AG09309 (cell line): ENCODE results near the gene EIF4E3.

ENCODE experiments used
- DNase-seq: peaks from one replicate; pipeline ENCODE4 v3.0.0-alpha.2; 2010; ENCODE audit warnings: low read depth
- H3K4me3 ChIP-seq: 2 replicates; pipeline ENCODE4 v1.5.1; 2011; ENCODE audit warnings: mild to moderate bottlenecking, low read depth, low read length, moderate library complexity; ENCODE audit not compliant: control insufficient read depth
- TF ChIP-seq, protein P1 (sequence below): IDR thresholded peaks from 2 replicates; pipeline ENCODE4 v1.5.1; 2011; ENCODE audit warnings: mild to moderate bottlenecking, low read depth, low read length, inconsistent platforms; ENCODE audit not compliant: insufficient read depth, control insufficient read depth; ENCODE audit errors: missing control alignments

Gene EIF4E3

DNA sequence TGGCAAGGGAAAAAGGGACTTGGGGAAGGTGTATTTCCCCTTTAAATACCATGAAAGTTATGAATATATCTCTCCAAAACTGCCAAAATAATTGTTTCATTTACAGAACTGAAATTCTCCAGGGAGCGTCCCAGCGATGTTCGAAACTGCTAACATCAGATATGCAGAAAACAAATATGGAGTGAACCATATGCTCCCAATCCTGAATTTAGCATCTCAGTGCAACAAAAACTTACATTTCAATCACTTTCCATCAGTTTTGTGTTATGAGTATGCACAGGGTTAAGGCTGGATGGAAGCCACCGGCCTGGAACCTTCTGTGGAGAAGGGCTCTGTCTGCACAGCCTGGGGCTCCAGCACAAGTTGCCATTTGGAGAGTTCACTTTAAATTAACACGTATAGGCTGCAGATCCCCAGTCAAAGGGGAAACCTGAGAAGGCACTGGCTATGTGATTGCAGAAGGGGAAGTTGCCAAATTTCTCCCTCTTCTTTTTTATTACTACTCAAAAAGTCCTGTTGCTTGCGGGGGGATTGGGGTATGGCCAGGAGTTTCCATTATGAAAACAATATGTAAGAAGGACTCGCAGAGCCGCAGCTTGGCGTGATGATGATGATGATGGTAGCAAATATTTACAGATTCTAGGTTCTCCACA lies 84.7 kb downstream of the EIF4E3 start:
- no peak overlapping the region for H3K4me3 ChIP-seq
- no peak for DNase-seq
- TF ChIP-seq, protein P1, sequence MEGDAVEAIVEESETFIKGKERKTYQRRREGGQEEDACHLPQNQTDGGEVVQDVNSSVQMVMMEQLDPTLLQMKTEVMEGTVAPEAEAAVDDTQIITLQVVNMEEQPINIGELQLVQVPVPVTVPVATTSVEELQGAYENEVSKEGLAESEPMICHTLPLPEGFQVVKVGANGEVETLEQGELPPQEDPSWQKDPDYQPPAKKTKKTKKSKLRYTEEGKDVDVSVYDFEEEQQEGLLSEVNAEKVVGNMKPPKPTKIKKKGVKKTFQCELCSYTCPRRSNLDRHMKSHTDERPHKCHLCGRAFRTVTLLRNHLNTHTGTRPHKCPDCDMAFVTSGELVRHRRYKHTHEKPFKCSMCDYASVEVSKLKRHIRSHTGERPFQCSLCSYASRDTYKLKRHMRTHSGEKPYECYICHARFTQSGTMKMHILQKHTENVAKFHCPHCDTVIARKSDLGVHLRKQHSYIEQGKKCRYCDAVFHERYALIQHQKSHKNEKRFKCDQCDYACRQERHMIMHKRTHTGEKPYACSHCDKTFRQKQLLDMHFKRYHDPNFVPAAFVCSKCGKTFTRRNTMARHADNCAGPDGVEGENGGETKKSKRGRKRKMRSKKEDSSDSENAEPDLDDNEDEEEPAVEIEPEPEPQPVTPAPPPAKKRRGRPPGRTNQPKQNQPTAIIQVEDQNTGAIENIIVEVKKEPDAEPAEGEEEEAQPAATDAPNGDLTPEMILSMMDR: no peak

DNA sequence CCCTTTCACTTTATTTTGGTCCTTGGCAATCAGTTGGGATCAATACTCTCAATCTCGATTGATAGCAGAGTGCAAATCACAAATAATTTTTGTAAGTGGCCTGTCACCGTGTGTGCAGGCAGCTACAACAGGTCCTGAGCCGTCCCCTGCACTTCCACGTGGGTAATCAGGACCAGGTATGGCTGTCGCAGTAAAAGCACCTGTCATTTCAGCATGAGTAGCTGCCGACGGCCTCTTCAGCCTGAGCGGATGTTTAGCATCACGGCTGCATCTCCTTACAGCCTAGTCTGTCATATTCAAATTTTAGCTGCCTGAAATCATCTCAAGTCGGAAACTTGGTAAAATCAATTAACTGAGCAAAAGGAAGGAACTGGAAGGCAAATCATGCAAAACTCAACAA lies 88.7 kb downstream of the EIF4E3 start:
- DNase-seq: no peak
- TF ChIP-seq, protein P1: no peak
- no peak overlapping the region for H3K4me3 ChIP-seq

DNA sequence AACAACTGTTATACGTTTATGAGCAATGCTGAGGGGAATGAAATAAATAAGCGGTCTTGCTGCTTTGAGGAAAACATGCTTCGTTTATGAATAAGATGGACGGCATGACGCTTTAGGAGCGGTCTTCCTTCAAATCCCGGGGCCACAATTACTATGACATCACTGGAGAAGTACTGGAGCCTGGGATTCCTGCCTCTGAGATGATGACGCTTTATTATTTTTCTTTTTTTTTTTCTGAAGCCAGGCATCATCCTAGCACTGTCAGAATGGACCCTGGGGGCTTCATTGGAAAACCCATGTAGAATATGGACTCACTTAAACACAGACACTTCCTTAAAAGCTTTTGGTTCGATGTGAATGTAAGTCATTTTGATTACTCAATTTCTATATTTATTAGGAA lies 89.2 kb downstream of the EIF4E3 start:
- H3K4me3 ChIP-seq: no peak overlapping the region
- no peak for DNase-seq
- TF ChIP-seq, protein P1: no peak

DNA sequence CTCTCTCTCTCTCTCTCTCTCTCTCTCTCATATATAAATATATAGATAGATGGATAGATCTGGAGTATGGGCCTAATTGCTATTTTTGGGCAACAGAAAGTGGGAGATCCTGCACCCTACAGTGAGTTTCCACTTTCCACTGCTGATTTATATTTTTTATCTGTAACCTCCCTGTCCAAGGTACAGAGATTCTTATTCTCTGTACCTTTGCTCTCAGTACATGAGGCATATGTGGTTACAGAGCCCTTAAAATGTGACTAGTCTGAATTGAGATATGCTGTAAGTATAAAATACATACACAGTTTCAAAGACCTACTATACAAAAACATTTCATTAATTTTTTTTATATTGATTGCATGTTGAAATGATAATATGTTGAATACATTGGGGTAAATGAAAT lies 90.5 kb downstream of the EIF4E3 start:
- TF ChIP-seq, protein P1: no peak
- H3K4me3 ChIP-seq: no peak overlapping the region
- no peak for DNase-seq

DNA sequence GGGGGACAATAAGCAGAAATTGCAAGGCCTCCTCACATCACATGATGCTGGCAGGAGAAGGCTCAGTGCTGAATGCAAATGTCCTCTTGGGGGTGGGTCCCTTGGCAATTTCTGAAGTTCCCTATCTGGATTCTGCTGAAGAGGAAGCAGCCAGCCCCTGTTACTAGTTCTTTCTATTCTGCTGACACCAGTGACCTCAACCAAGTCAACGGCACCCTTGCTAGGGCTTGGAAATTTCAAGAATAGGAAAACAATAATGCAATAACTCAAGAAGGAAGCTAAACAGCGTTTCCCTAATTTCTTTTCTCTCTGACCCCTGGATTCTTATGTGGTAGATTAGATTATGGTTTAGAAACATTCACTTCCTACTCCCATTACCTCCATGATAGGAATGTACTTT lies 95.5 kb downstream of the EIF4E3 start:
- DNase-seq: no peak
- H3K4me3 ChIP-seq: no peak overlapping the region
- TF ChIP-seq, protein P1: no peak

DNA sequence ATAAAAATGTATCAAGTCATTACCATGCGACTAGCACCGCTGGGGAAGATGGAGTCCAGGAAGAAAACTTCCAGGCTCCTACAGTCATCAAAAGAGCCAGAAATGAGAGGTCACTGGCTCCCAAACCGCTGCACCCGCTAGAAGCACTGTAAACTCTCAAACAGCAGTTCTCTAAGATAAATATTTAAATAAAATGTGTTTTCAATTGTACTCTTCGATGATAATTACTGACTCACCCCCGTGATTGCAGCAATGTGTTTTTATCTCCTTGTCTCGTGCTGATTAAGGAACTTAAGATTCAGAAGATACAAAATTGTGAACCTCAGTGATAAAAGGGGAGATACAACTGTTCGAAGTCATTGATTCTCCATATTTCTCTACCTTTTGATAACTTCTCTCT lies 95.9 kb downstream of the EIF4E3 start:
- TF ChIP-seq, protein P1: no peak
- DNase-seq: peak; percentile 69
- H3K4me3 ChIP-seq: no peak overlapping the region
